HepG2 (cell line): ENCODE results near the gene METTL16.
A peak's percentile ranks its signal among the peaks of the same experiment; 100 is the strongest.

Experiments used
- CBFB ChIP-seq: sonication (generic); formaldehyde crosslinking; IDR thresholded peaks from 2 replicates; pipeline ENCODE4 v1.4.0; 2020; ENCODE audit warnings: missing genetic modification reagents
- EED ChIP-seq: sonication (generic); formaldehyde crosslinking; IDR thresholded peaks from 2 replicates; pipeline ENCODE4 v1.5.0; 2020; ENCODE audit warnings: mild to moderate bottlenecking, missing genetic modification reagents
- RFX5 ChIP-seq: IDR thresholded peaks from 2 replicates; pipeline ENCODE4 v1.6.1; 2011; ENCODE audit warnings: low read depth, low read length, improper control_type of control experiment
- SP1 ChIP-seq, 2 experiments: fragments of 450-650 bp in 1 of 2; sonication (generic) in 1 of 2; formaldehyde crosslinking in 1 of 2; IDR thresholded peaks; 2 replicates each; pipeline versions ENCODE4 v1.4.0 to v1.6.1; 2016 to 2020; ENCODE audit warnings: missing genetic modification reagents in 1 of 2
- ZNF335 ChIP-seq: sonication (generic); formaldehyde crosslinking; IDR thresholded peaks from 2 replicates; pipeline ENCODE4 v1.4.0; 2020; ENCODE audit warnings: missing genetic modification reagents
- ZNF589 ChIP-seq: sonication (generic); formaldehyde crosslinking; conservative IDR thresholded peaks from 2 replicates; pipeline ENCODE4 v1.8.0; 2022; ENCODE audit warnings: mild to moderate bottlenecking, moderate library complexity, missing genetic modification reagents
- ZNF598 ChIP-seq: sonication (generic); formaldehyde crosslinking; IDR thresholded peaks from 2 replicates; pipeline ENCODE4 v1.5.1; 2020; ENCODE audit warnings: mild to moderate bottlenecking, missing genetic modification reagents, borderline replicate concordance
- ZNF790 ChIP-seq: sonication (generic); formaldehyde crosslinking; IDR thresholded peaks from 2 replicates; pipeline ENCODE4 v1.8.0; 2022; ENCODE audit warnings: missing genetic modification reagents, mild to moderate bottlenecking, borderline replicate concordance
- ZSCAN12 ChIP-seq: sonication (generic); formaldehyde crosslinking; IDR thresholded peaks from 2 replicates; pipeline ENCODE4 v1.9.0; 2021; ENCODE audit warnings: mild to moderate bottlenecking, missing genetic modification reagents
- TF ChIP-seq, protein P1 (sequence below): sonication (generic); formaldehyde crosslinking; conservative IDR thresholded peaks from 2 replicates; pipeline ENCODE4 v1.5.0; 2020; ENCODE audit warnings: missing genetic modification reagents
- TF ChIP-seq, protein P2 (sequence below): sonication (generic); formaldehyde crosslinking; IDR thresholded peaks from 2 replicates; pipeline ENCODE4 v1.4.0; 2020; ENCODE audit warnings: missing genetic modification reagents, borderline replicate concordance
- TF ChIP-seq, protein P3 (sequence below): sonication (generic); formaldehyde crosslinking; IDR thresholded peaks from 2 replicates; pipeline ENCODE4 v1.4.0; 2020; ENCODE audit warnings: missing genetic modification reagents
- TF ChIP-seq, protein P4 (sequence below): sonication (generic); formaldehyde crosslinking; IDR thresholded peaks from 2 replicates; pipeline ENCODE4 v1.4.0; 2020; ENCODE audit warnings: missing genetic modification reagents
- TF ChIP-seq, protein P5 (sequence below): sonication (generic); formaldehyde crosslinking; IDR thresholded peaks from 2 replicates; pipeline ENCODE4 v1.5.0; 2020; ENCODE audit warnings: mild to moderate bottlenecking, missing genetic modification reagents, moderate library complexity

DNA sequence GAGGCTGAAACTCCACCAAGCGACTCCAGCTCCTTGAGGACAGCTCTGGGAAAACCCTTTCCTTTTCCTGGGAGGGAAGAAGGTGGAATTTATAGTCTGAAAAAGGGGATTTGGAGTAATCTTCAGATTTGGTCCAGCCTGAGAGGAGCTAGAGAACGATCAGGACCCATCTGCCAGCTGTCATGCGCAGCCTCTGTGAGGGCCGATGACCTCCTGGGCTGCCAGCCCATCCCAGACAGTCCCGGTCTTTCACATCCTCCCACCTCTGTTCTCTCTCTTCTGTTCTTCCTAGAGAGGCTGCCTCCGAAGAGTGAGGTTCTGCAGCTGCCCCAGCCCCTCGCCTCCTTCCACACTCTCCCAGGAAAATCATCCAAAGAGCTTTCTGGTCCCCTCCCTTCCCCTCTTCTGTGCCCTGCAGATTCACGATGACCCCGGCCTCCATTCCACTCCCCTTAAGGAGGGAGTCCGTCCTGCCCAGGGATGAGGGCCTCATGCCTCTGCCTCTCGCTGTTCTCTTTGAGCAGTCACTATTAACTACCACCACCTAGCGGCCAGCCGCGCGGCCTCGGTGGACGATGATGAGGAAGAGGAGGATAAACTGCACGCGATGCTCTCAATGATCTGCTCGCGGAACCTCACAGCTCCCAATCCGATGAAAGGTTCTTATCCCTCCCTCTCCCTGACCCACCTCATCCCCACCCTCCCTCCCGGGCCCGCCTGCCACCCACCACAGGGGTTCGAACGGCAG is 144.8 kb downstream of the METTL16 start:
- TF ChIP-seq, protein P1, sequence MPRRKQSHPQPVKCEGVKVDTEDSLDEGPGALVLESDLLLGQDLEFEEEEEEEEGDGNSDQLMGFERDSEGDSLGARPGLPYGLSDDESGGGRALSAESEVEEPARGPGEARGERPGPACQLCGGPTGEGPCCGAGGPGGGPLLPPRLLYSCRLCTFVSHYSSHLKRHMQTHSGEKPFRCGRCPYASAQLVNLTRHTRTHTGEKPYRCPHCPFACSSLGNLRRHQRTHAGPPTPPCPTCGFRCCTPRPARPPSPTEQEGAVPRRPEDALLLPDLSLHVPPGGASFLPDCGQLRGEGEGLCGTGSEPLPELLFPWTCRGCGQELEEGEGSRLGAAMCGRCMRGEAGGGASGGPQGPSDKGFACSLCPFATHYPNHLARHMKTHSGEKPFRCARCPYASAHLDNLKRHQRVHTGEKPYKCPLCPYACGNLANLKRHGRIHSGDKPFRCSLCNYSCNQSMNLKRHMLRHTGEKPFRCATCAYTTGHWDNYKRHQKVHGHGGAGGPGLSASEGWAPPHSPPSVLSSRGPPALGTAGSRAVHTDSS (CRISPR knock-in tag): no peak
- TF ChIP-seq ZNF335 (CRISPR knock-in tag): no peak
- no peak for TF ChIP-seq ZNF598
- TF ChIP-seq EED (CRISPR knock-in tag): no peak
- TF ChIP-seq, protein P2, sequence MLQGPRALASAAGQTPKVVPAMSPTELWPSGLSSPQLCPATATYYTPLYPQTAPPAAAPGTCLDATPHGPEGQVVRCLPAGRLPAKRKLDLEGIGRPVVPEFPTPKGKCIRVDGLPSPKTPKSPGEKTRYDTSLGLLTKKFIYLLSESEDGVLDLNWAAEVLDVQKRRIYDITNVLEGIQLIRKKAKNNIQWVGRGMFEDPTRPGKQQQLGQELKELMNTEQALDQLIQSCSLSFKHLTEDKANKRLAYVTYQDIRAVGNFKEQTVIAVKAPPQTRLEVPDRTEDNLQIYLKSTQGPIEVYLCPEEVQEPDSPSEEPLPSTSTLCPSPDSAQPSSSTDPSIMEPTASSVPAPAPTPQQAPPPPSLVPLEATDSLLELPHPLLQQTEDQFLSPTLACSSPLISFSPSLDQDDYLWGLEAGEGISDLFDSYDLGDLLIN (CRISPR knock-in tag): no peak
- TF ChIP-seq, protein P3, sequence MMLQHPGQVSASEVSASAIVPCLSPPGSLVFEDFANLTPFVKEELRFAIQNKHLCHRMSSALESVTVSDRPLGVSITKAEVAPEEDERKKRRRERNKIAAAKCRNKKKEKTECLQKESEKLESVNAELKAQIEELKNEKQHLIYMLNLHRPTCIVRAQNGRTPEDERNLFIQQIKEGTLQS (CRISPR knock-in tag): no peak
- no peak for TF ChIP-seq SP1 (IDR thresholded peaks at IDR 0.05)
- no peak for TF ChIP-seq SP1 (CRISPR knock-in tag; IDR thresholded peaks at IDR 0.05)
- TF ChIP-seq, protein P4, sequence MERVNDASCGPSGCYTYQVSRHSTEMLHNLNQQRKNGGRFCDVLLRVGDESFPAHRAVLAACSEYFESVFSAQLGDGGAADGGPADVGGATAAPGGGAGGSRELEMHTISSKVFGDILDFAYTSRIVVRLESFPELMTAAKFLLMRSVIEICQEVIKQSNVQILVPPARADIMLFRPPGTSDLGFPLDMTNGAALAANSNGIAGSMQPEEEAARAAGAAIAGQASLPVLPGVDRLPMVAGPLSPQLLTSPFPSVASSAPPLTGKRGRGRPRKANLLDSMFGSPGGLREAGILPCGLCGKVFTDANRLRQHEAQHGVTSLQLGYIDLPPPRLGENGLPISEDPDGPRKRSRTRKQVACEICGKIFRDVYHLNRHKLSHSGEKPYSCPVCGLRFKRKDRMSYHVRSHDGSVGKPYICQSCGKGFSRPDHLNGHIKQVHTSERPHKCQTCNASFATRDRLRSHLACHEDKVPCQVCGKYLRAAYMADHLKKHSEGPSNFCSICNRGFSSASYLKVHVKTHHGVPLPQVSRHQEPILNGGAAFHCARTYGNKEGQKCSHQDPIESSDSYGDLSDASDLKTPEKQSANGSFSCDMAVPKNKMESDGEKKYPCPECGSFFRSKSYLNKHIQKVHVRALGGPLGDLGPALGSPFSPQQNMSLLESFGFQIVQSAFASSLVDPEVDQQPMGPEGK (CRISPR knock-in tag): no peak
- TF ChIP-seq RFX5: no peak
- TF ChIP-seq ZNF589 (CRISPR knock-in tag): no peak
- no peak for TF ChIP-seq ZNF790 (CRISPR knock-in tag)
- TF ChIP-seq, protein P5, sequence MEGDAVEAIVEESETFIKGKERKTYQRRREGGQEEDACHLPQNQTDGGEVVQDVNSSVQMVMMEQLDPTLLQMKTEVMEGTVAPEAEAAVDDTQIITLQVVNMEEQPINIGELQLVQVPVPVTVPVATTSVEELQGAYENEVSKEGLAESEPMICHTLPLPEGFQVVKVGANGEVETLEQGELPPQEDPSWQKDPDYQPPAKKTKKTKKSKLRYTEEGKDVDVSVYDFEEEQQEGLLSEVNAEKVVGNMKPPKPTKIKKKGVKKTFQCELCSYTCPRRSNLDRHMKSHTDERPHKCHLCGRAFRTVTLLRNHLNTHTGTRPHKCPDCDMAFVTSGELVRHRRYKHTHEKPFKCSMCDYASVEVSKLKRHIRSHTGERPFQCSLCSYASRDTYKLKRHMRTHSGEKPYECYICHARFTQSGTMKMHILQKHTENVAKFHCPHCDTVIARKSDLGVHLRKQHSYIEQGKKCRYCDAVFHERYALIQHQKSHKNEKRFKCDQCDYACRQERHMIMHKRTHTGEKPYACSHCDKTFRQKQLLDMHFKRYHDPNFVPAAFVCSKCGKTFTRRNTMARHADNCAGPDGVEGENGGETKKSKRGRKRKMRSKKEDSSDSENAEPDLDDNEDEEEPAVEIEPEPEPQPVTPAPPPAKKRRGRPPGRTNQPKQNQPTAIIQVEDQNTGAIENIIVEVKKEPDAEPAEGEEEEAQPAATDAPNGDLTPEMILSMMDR (CRISPR knock-in tag): 0 out of 2 replicates have a peak, but pooled peaks have one; percentile 12
- no peak for TF ChIP-seq ZSCAN12 (CRISPR knock-in tag)
- TF ChIP-seq CBFB (CRISPR knock-in tag): no peak
